Measurements from ENCODE around the gene ADARB1.

- TF ChIP-seq CTCF (IDR thresholded peaks at IDR 0.05) (no peak), EZH2 (IDR thresholded peaks at IDR 0.05; ENCODE audit: borderline replicate concordance, insufficient read depth, low read depth, low read length, poor library complexity, severe bottlenecking) (no peak)
Measured at GRCh38 chr21:45255381-45256020, 181.1 kb downstream of the ADARB1 start.

Data from B cell (primary cell).